Measurements from ENCODE around the gene SLC39A10.

GRCh38 chr2:195721042-195721441, 64.0 kb downstream of the SLC39A10 start:
- no peak for TF ChIP-seq CTCF (IDR thresholded peaks at IDR 0.05)
- TF ChIP-seq POLR2A (IDR thresholded peaks at IDR 0.05), result no peak
- no peak for TF ChIP-seq POLR2AphosphoS5 (IDR thresholded peaks at IDR 0.05)
